GM21360 (cell line): ENCODE results near the gene SUMO3.

Experiments used
- ATAC-seq: cut with Tn5 transposase; IDR thresholded peaks from one replicate; pipeline ENCODE4 v1.9.1; 2021; ENCODE audit warnings: mild to moderate bottlenecking, moderate library complexity; ENCODE audit not compliant: unreplicated experiment

Gene SUMO3

DNA sequence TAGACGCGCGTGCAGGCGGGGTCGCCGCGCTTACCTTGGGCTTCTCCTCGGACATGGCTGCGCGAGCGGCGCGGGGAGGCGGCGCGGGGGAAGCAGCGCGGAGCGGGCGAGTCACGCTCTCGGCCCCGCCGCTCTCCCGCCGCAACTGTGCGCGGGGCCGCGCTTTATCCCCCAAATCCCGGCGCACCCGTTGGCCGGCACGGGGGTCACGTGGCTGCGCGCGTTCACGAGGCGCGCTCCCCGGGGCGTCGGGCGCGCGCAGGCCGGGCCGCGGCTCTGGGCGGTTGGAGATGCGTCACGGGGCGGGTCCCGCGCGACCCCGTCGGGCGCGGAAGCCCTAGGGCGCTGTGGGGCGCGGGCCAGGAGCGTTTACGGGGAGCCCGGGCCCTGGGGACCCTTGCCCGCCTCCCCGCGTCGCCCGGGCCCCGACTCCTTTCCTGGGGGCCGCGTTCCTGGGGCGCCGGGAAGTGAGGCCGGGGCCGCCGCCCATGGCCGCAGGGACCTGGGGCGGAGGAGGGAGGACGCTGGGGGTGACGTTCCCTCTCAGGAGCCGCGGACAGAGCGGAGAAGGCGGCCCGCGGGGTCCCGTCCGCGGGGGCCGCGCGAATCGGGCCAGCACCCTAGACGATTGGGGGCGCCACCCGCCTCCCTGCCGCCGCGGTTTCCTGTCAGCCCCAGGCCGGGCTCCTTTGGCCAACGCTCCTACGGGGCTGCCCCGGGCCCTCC, at the start of gene SUMO3:
Gene SUMO3 (minus strand): TSS at position 149 of the 726 bp plus-strand sequence. CDS start 94 bp downstream, at position 55.
- peak; percentile 51 for ATAC-seq

DNA sequence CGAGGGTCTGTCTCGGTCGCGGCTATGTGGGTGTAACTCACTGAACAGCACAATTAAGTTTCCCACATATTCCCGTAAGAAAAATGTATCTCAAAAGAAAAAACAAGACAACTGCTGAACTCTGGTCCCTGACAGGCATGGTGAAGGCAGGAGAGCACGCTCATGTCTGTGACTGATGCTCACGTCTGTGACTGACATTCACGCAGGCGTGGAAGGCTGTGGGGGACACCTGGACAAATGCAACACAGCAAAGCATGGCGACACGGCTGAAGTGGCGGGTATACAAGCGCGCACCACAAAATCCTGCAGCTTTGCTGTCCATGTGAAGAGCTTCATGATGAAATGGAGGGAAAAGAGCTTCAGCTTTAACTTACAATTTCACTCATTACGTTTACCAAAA, 49.6 kb upstream of the SUMO3 start:
- ATAC-seq: no peak

- ATAC-seq: no peak
Measured at GRCh38 chr21:44866780-44867179, 48.9 kb upstream of the SUMO3 start.

DNA sequence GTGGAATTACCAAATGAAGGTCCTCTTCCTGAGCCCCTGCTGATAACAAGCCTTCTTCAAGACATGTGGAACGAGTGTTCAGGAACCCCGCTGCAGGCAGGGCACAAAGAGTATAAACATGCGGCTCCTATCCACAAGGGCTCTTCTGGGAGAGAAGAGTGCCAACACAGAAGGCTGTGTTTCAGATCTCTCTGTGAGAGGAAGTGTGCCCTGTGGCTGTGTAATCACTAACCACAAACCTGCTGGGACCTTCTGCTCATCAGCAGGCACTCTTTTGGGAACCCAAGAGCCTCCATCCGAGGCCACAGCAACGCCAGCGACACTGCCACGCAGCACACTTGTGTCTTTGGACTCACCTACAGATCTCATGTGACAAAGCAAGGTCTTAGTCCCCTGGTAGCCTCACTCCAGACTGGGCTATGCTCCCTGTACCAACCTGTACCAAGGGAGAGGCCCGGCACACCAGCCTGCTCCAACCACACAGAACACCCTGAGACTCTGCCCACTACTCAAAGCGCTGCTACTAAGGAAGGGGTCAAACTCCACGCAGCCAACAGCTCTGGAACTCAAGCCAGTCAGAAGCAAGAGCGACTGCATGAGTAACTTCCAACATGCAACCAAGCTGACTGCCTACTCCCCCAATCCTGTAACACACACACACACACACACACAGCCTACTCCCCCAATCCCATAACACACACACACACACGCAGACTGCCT, 47.9 kb upstream of the SUMO3 start:
- ATAC-seq: no peak

- ATAC-seq: no peak
Measured at GRCh38 chr21:44862869-44863685, 45.2 kb upstream of the SUMO3 start.

GRCh38 chr21:44858791-44859190, 40.9 kb upstream of the SUMO3 start:
- no peak for ATAC-seq

DNA sequence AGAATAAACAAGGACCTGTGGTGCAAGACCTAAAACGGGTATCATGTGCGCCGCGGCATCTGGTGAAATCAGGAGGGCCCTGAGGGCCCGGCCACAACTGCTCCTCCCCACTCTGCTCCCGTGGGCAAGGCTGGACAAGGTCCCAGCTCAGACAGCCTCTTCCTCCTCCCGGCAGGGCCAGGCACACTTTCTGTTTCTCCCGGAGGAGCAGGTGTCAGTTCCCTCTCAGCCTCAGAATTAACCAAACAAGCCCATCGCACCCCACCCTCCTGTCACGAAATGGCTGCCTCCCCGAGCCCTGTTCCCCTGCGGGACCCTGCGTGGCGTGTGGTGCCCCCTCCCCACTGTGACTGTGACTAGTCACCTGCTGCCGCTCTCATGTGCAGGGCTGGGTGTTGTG, 40.4 kb upstream of the SUMO3 start:
- no peak for ATAC-seq

- ATAC-seq: no peak
Measured at GRCh38 chr21:44857127-44857892, 39.4 kb upstream of the SUMO3 start.

DNA sequence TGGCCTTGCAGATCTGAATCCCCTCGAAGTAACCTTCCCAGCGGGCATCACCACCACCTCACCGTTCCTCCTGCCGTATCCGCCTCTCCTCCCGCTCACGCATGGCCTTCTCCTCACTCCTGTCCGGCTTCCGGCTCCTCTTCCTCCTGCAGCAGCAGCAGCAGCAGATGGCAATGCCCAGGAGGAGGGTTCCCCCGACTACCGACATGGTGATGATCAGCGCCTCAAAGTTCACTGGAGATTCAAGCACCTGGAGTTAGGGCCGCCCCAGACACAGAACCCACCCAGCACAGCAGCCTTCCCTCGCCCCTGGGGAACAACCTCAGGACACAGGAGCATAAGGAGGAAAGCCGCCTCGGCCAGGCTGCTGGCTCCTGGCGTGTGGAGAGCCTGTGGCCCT, 38.3 kb upstream of the SUMO3 start:
- ATAC-seq: no peak

DNA sequence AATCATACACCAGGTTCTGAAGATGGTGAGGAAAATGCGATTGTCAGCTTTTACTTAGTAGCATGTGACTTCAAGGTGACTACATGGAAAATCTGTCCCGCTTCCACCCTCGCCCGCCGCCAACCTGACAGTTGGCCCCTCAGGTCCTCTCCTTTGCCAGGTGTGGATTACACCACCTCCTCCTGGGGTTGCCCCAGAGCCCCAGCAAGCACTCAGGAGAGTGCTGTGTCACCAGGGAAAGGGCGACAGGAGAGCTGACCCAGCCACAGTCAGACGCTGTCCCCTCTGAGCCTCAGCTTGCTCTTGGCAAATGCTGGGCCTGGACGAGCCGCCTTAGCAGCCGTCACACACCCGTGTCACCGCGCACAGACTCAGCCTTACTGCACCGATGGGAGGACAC, 37.7 kb upstream of the SUMO3 start:
- ATAC-seq: no peak

DNA sequence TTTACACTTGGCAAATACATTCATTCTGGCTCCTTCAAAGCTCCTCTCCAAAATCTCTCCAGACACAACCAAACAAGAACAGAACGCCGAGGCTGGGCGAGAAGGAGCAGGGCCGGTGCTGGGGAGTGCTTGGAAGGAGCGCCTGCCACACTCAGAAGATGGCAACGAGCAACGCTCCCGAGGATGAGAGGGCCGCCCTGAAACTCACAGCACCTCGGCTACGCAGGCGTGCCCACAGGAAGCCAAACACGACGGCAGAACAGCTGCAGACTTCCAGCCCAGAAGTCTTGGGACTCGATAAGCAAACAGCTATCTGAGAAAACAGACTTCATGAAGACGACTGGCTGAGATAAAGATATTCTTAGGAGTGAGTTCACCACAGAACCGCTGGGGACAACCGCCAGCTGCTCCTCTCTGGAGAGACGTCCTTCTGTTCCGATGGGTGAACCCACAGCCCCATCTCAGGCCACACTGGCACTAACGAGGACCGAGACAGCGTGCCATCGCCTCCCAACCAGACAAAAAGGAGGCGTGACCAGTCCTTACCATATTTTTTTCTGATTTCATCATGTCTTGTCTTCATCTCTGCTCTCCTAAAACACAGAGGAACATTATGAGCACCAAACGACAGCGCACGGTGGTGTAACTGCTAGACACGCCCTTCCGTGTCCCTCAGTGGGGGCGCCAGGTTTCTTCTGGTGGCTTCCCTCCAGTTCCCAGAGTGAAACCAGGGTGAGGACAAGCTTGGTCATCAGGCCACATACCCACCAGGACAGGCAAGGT, 37.0 kb upstream of the SUMO3 start:
- no peak for ATAC-seq

- no peak for ATAC-seq
Measured at GRCh38 chr21:44854391-44854663, 36.5 kb upstream of the SUMO3 start.

DNA sequence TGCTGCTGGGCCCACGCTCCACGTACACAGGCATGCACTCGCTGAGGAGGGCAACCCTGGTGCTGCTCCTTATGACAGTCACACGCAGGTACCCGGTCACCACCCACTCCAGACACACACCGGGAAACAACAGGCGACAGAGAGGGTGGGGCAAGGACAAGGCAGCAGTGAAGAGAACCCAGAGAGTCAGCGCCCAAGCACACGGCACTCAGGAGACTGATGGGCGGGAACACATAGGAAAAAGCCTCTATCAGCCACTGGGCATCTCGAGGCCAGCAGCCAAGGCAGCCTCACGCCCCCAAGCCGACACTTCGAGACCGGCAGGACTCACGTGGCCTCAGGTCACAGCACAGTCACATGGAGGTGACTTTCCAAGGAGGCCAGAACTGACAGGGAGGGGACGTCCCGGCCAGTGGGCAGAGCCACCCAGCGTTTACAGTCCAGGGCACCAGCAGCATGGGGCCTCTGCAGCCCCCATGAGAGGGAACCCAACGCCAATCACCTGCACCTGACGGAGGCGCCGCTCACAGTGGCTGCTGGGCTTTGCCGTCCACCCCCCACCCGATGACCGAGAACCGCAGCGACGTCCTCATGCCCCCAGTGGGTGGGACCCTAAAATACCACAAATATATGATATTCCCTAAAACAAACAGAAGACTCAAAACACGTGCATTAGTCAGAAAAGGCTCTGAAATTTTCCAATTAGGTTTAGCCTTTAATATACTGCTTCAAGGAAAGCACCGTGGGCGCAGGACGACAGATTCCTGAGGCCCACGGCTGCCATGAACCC, 35.9 kb upstream of the SUMO3 start:
- ATAC-seq: no peak

GRCh38 chr21:44850905-44851657, 33.2 kb upstream of the SUMO3 start:
- ATAC-seq: no peak

GRCh38 chr21:44850208-44850800, 32.4 kb upstream of the SUMO3 start:
- ATAC-seq: no peak

DNA sequence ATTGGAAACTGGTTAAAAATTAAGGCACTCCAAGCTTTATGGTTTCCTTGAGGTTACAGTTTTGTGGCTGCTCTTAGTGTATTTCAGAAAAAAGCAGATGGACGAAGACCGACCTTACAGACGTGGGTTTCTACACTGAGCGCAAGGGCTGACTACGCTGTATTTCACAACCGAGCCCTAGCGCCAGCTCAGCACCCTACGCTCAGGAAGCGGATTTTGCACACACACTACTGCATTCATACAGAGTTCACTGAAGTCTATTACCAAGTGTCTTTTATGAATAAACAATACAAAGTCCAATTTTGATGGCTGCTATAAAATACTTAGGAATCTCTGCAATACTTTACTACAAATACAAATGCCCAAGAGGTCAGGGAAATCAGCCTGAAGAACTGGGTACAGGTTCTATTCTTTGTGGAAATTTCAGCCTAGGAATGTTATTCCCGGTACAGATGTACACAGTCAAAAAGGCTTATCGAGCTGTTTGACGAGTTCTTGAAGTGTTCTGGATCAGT, 31.8 kb upstream of the SUMO3 start:
- ATAC-seq: no peak

- ATAC-seq: no peak
Measured at GRCh38 chr21:44848821-44849521, 31.1 kb upstream of the SUMO3 start.
